HCT116 (cell line): ENCODE results near the gene SSNA1. TPM values are rescaled to one million over a fixed set of nuclear protein-coding genes. Genes with fewer than 3 reads are reported as not detected.

ENCODE experiments used
- ATAC-seq: fragments of 200-7000 bp; cut with Tn5 transposase; 2 replicates; pipeline ENCODE4 v1.9.1; 2020; ENCODE audit warnings: mild to moderate bottlenecking, moderate library complexity
- BruUV-seq: library from RNA; stranded (reverse); fragments of 400-500 nt; replicated peaks from 2 replicates; lab custom pipeline; 2021; lab: Mats Ljungman, UMichigan
- CTCF ChIA-PET: fragments of 300-600 bp; sonication (Branson Sonifier 250); formaldehyde crosslinking; loops from one replicate; lab custom pipeline; 2021; ENCODE audit warnings: antibody characterized with exemption; lab: Charles Lee
- POLR2A ChIA-PET: fragments of 300-600, 350-600 bp; sonication (Branson Sonifier 250); formaldehyde crosslinking; loops from one replicate; lab custom pipeline; 2021; ENCODE audit warnings: antibody characterized with exemption; lab: Charles Lee
- RAD21 ChIA-PET, 2 experiments: fragments of 300-600 bp; sonication (Branson Sonifier 250); formaldehyde crosslinking; loops; one replicate each; lab custom pipeline; 2023; ENCODE audit warnings: low total read pairs in 2 of 2; ENCODE audit not compliant: uncharacterized antibody in 2 of 2, unreplicated experiment in 2 of 2, low non-redundant PET in 1 of 2; lab: Charles Lee
- DNase-seq: peaks from one replicate; pipeline ENCODE4 v3.0.0-alpha.2; 2010; ENCODE audit warnings: low read depth, low spot score
- H2AFZ ChIP-seq: fragments of 200-600 bp; shearing (Covaris generic), sonication (generic); 2 replicates; pipeline ENCODE4 v1.6.1; 2017; ENCODE audit warnings: low read depth, mixed run types, mixed read lengths, antibody characterized with exemption, low read length; ENCODE audit not compliant: poor library complexity, severe bottlenecking
- H3K27ac ChIP-seq: 2 replicates; pipeline ENCODE4 v1.5.1; 2012; ENCODE audit warnings: low read depth, low read length
- H3K27me3 ChIP-seq: fragments of 200-600 bp; sonication (generic); 2 replicates; pipeline ENCODE4 v1.6.1; 2016; ENCODE audit warnings: mixed run types, low read length, mixed read lengths; ENCODE audit not compliant: insufficient read depth
- H3K36me3 ChIP-seq, 2 experiments: fragments of 200-500 bp in 1 of 2; fragments of 200-600 bp in 1 of 2; sonication (Bioruptor generic) in 1 of 2; sonication (generic) in 1 of 2; 2 replicates each; pipeline versions ENCODE4 v1.5.1 to v1.6.1; 2014 to 2016; ENCODE audit warnings: low read length in 2 of 2, inconsistent platforms in 1 of 2, mixed read lengths in 1 of 2, mixed run types in 1 of 2; ENCODE audit not compliant: insufficient read depth in 2 of 2, control insufficient read depth in 1 of 2
- H3K4me1 ChIP-seq, 2 experiments: fragments of 200-600 bp in 1 of 2; sonication (generic) in 1 of 2; 2 replicates each; pipeline versions ENCODE4 v1.5.1 to v1.6.1; 2012 to 2017; ENCODE audit warnings: low read length in 2 of 2, inconsistent platforms in 1 of 2, mild to moderate bottlenecking in 1 of 2, mixed read lengths in 1 of 2, mixed run types in 1 of 2, moderate library complexity in 1 of 2; ENCODE audit not compliant: insufficient read depth in 2 of 2, control insufficient read depth in 1 of 2
- H3K4me2 ChIP-seq: fragments of 200-600 bp; sonication (generic); 2 replicates; pipeline ENCODE4 v1.6.1; 2017; ENCODE audit warnings: mixed run types, low read length, mixed read lengths
- H3K4me3 ChIP-seq, 2 experiments: fragments of 200-600 bp in 1 of 2; sonication (generic) in 1 of 2; replicated peaks in 1 of 2; 2 replicates each; pipeline ENCODE4 v1.5.1; 2011 to 2016; ENCODE audit warnings: low read length in 2 of 2, control low read depth in 1 of 2, low read depth in 1 of 2, mild to moderate bottlenecking in 1 of 2, mixed read lengths in 1 of 2, mixed run types in 1 of 2
- H3K79me2 ChIP-seq: fragments of 200-600 bp; sonication (generic); 2 replicates; pipeline ENCODE4 v1.6.1; 2017; ENCODE audit warnings: mild to moderate bottlenecking, mixed run types, low read length, moderate library complexity, mixed read lengths; ENCODE audit not compliant: insufficient read depth
- H3K9ac ChIP-seq: fragments of 200-600 bp; sonication (generic); 2 replicates; pipeline ENCODE4 v1.6.1; 2016; ENCODE audit warnings: low read length, mixed read lengths
- H3K9me2 ChIP-seq: fragments of 200-600 bp; sonication (generic), shearing (Covaris generic); 2 replicates; pipeline ENCODE4 v1.6.1; 2017; ENCODE audit warnings: mixed run types, mild to moderate bottlenecking, moderate library complexity; ENCODE audit not compliant: insufficient read depth
- H3K9me3 ChIP-seq, 2 experiments: fragments of 200-500 bp in 1 of 2; fragments of 200-600 bp in 1 of 2; sonication (Bioruptor generic) in 1 of 2; sonication (generic) in 1 of 2; 2 replicates each; pipeline ENCODE4 v1.6.1; 2014 to 2017; ENCODE audit warnings: low read length in 2 of 2, mixed read lengths in 2 of 2, inconsistent platforms in 1 of 2, low read depth in 1 of 2, mild to moderate bottlenecking in 1 of 2, mixed run types in 1 of 2, moderate library complexity in 1 of 2; ENCODE audit not compliant: control insufficient read depth in 1 of 2, insufficient read depth in 1 of 2
- H4K20me1 ChIP-seq: fragments of 200-600 bp; sonication (generic), shearing (Covaris generic); 2 replicates; pipeline ENCODE4 v1.6.1; 2017; ENCODE audit warnings: mixed run types, mild to moderate bottlenecking, moderate library complexity; ENCODE audit not compliant: insufficient read depth
- CBX3 ChIP-seq: IDR thresholded peaks from 2 replicates; pipeline ENCODE4 v1.6.1; 2012; ENCODE audit warnings: low read depth
- CEBPB ChIP-seq: IDR thresholded peaks from 2 replicates; pipeline ENCODE4 v1.6.1; 2012; ENCODE audit warnings: low read depth
- EGR1 ChIP-seq: IDR thresholded peaks from 2 replicates; pipeline ENCODE4 v1.6.1; 2012; ENCODE audit warnings: low read depth
- FOSL1 ChIP-seq: IDR thresholded peaks from 2 replicates; pipeline ENCODE4 v1.6.1; 2012; ENCODE audit warnings: low read depth
- POLR2A ChIP-seq: IDR thresholded peaks from 2 replicates; pipeline ENCODE4 v1.7.0; 2011; ENCODE audit warnings: borderline replicate concordance; ENCODE audit not compliant: insufficient read depth, insufficient read length; ENCODE audit errors: extremely low read depth
- POLR2AphosphoS5 ChIP-seq: IDR thresholded peaks from 2 replicates; pipeline ENCODE4 v1.6.1; 2011; ENCODE audit warnings: mild to moderate bottlenecking, low read depth, low read length, moderate library complexity
- RAD21 ChIP-seq: IDR thresholded peaks from 2 replicates; pipeline ENCODE4 v1.6.1; 2012; ENCODE audit warnings: low read depth, mild to moderate bottlenecking
- SIN3A ChIP-seq: IDR thresholded peaks from 2 replicates; pipeline ENCODE4 v1.6.1; 2012; ENCODE audit warnings: low read depth
- SP1 ChIP-seq: IDR thresholded peaks from 2 replicates; pipeline ENCODE4 v1.6.1; 2012; ENCODE audit warnings: low read depth
- SRF ChIP-seq: IDR thresholded peaks from 2 replicates; pipeline ENCODE4 v1.6.1; 2012; ENCODE audit warnings: low read depth
- intact Hi-C: fragments of 100-400 bp; cut with micrococcal nuclease; formaldehyde crosslinking; loops from 2 replicates; pipeline ENCODE4 v1.10.0; 2022
- total RNA-seq: library from RNA; stranded (reverse); gene quantifications from one replicate; pipeline ENCODE4 v1.2.1, GENCODE V29; 2021; ENCODE audit not compliant: unreplicated experiment
- TF ChIP-seq, protein P1 (sequence below): IDR thresholded peaks from 2 replicates; pipeline ENCODE4 v1.6.1; 2012; ENCODE audit warnings: low read depth
- TF ChIP-seq, protein P2 (sequence below): IDR thresholded peaks from 2 replicates; pipeline ENCODE4 v1.6.1; 2012

The SSNA1 gene
- total RNA-seq, 1 experiment from 2014 or later: 84.7 TPM

DNA sequence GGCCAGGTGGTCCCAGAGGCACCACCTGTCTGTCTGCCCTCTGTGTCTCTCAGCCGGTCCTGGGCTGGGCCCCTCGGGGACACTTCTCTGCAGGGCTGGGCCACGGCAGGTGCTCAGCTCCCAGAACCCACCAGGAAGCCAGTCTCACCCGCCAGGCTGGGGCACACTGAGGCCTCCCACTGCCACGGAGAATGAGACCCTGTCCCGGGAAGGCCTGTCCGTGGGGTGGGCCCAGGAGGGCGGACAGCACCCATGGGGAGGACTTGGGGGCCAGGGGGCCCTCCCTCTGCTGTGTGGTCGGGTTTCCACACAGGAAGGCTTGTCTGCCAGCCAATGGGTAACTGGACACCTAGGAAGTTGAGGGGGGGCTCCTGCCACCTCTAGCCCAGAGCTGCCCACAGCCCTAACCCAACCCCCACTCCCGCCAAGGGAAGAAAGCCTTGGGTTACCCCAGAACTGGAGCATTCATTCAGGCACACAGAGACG lies 48.5 kb downstream of the SSNA1 start:
- peak overlapping the region; percentile 58; the same call in 1 of the 2 replicates for H3K27ac ChIP-seq
- no TSS peak for BruUV-seq
- H3K9ac ChIP-seq: peak overlapping the region; percentile 30; the same call in 1 of the 2 replicates
- H4K20me1 ChIP-seq: peaks cover 4% of the 10 kb centered on the region; the same call in 1 of the 2 replicates
- TF ChIP-seq FOSL1 (no peak), POLR2AphosphoS5 (no peak), POLR2A (no peak), RAD21 (no peak), SRF (no peak), CBX3 (no peak), CEBPB (no peak), EGR1 (no peak), SIN3A (no peak), SP1 (no peak)
- TF ChIP-seq, protein P1, sequence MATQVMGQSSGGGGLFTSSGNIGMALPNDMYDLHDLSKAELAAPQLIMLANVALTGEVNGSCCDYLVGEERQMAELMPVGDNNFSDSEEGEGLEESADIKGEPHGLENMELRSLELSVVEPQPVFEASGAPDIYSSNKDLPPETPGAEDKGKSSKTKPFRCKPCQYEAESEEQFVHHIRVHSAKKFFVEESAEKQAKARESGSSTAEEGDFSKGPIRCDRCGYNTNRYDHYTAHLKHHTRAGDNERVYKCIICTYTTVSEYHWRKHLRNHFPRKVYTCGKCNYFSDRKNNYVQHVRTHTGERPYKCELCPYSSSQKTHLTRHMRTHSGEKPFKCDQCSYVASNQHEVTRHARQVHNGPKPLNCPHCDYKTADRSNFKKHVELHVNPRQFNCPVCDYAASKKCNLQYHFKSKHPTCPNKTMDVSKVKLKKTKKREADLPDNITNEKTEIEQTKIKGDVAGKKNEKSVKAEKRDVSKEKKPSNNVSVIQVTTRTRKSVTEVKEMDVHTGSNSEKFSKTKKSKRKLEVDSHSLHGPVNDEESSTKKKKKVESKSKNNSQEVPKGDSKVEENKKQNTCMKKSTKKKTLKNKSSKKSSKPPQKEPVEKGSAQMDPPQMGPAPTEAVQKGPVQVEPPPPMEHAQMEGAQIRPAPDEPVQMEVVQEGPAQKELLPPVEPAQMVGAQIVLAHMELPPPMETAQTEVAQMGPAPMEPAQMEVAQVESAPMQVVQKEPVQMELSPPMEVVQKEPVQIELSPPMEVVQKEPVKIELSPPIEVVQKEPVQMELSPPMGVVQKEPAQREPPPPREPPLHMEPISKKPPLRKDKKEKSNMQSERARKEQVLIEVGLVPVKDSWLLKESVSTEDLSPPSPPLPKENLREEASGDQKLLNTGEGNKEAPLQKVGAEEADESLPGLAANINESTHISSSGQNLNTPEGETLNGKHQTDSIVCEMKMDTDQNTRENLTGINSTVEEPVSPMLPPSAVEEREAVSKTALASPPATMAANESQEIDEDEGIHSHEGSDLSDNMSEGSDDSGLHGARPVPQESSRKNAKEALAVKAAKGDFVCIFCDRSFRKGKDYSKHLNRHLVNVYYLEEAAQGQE: no peak
- TF ChIP-seq, protein P2, sequence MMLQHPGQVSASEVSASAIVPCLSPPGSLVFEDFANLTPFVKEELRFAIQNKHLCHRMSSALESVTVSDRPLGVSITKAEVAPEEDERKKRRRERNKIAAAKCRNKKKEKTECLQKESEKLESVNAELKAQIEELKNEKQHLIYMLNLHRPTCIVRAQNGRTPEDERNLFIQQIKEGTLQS: no peak
- H3K9me2 ChIP-seq: no peaks in the 10 kb centered on the region
- CTCF ChIA-PET: interaction anchor here (0.5 to 2.8 kb wide), 43 partner anchors 9 to 459 kb away, joined by 3 to 43 read pairs (median 4); partner anchors contain the start of genes ANAPC2, CYSRT1, LRRC26 and MAN1B1
- H3K36me3 ChIP-seq: peaks cover under 1 to 4% of the 10 kb centered on the region in 2 experiments; a peak in 3 of 4 replicates
- DNase-seq (no peak), ATAC-seq (no peak)
- POLR2A ChIA-PET: interaction anchor here (0.6 to 1.3 kb wide), 5 partner anchors 9 to 150 kb away, joined by 3 to 5 read pairs (median 4); partner anchors contain the start of genes MAN1B1 and RNF224
- RAD21 ChIA-PET: interaction anchor here (0.6 to 0.7 kb wide), 3 partner anchors 48 to 119 kb away, joined by 3 to 4 read pairs (median 3); no protein-coding TSS in a partner anchor
- H2AFZ ChIP-seq: no peak overlapping the region
- intact Hi-C loops: no loop called here
- peaks cover 23 to 40% of the 10 kb centered on the region in 2 experiments for H3K4me1 ChIP-seq
- H3K4me3 ChIP-seq: peak overlapping the region in 1 of 2 experiments; percentile 28; a peak in 1 of 4 replicates
- H3K79me2 ChIP-seq: peaks cover 21% of the 10 kb centered on the region
- peak overlapping the region; percentile 79 for H3K4me2 ChIP-seq
- no peaks in the 10 kb centered on the region for H3K9me3 ChIP-seq
- no peaks in the 10 kb centered on the region for H3K27me3 ChIP-seq
